GM18907 (cell line): ENCODE data around the gene TRAF2.
"Not testable (repeated sequence)": the region's sequence is repeated elsewhere in the genome, so short reads cannot be mapped to it uniquely, and the experiment has no call there.

Experiments used
- ATAC-seq: cut with Tn5 transposase; IDR thresholded peaks from one replicate; pipeline ENCODE4 v1.9.1; 2021; ENCODE audit warnings: mild to moderate bottlenecking, moderate library complexity; ENCODE audit not compliant: unreplicated experiment

The TRAF2 gene

DNA sequence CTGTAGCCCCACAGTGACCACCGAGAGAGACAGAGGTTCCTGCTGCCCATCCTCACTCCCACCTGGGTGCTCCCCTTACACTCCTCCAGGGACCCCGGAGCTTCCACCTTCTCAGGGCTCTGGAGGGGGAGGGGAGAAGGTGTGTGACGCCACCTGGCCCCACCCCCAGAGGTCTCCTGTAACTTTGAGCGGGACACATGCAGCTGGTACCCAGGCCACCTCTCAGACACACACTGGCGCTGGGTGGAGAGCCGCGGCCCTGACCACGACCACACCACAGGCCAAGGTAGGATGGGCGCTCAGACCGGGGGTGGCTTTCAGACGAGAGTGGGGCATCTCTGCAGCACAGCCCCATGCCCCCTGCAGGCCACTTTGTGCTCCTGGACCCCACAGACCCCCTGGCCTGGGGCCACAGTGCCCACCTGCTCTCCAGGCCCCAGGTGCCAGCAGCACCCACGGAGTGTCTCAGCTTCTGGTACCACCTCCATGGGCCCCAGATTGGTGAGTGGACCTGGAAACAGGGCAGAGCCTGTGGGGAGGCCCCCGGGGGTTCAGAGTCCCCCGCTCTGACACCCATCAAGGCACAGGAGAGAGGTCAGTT lies 29.7 kb upstream of the TRAF2 start:
- ATAC-seq: no peak

DNA sequence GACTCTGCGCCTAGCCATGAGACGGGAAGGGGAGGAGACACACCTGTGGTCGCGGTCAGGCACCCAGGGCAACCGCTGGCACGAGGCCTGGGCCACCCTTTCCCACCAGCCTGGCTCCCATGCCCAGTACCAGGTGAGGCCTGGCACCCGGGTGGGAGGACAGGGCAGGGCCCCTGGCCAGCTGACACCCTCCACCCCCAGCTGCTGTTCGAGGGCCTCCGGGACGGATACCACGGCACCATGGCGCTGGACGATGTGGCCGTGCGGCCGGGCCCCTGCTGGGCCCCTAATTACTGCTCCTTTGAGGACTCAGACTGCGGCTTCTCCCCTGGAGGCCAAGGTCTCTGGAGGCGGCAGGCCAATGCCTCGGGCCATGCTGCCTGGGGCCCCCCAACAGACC lies 29.1 kb upstream of the TRAF2 start:
- ATAC-seq: no peak

DNA sequence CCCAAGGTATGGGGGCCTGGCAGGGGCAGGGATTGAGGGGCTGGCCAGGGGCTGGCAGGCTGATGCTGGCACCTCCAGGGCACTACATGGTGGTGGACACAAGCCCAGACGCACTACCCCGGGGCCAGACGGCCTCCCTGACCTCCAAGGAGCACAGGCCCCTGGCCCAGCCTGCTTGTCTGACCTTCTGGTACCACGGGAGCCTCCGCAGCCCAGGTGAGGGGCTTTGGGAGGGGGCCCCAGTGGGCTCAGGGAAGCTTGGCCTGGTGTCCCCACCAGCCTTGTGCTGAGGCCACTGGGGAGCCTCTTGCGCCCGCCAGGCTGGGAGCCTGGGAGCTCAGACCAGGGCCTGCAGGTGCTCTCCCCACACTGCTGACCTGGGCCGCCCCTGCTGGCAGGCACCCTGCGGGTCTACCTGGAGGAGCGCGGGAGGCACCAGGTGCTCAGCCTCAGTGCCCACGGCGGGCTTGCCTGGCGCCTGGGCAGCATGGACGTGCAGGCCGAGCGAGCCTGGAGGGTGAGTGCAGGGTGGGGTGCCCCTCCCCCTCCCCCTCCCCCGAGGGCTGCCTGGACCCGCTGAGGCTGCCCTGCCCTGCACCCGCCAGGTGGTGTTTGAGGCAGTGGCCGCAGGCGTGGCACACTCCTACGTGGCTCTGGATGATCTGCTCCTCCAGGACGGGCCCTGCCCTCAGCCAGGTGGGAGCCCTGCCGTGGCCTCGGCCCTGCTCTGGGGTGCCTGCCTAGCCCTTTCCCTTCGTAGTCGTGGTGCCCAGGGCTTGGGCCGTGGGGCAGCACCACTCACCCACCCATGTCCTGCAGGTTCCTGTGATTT lies 28.5 kb upstream of the TRAF2 start:
- no peak for ATAC-seq

DNA sequence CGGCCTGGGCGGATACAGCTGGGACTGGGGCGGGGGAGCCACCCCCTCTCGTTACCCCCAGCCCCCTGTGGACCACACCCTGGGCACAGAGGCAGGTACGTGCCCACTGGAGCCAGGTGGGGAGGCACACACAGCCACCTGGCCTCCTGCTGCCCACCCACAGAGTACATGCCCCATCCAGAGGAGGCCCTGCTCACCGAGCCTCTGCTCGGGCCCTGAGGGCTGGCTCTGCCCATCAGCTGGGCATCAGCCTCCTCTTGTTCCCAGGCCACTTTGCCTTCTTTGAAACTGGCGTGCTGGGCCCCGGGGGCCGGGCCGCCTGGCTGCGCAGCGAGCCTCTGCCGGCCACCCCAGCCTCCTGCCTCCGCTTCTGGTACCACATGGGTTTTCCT lies 27.9 kb upstream of the TRAF2 start:
- ATAC-seq: no peak

DNA sequence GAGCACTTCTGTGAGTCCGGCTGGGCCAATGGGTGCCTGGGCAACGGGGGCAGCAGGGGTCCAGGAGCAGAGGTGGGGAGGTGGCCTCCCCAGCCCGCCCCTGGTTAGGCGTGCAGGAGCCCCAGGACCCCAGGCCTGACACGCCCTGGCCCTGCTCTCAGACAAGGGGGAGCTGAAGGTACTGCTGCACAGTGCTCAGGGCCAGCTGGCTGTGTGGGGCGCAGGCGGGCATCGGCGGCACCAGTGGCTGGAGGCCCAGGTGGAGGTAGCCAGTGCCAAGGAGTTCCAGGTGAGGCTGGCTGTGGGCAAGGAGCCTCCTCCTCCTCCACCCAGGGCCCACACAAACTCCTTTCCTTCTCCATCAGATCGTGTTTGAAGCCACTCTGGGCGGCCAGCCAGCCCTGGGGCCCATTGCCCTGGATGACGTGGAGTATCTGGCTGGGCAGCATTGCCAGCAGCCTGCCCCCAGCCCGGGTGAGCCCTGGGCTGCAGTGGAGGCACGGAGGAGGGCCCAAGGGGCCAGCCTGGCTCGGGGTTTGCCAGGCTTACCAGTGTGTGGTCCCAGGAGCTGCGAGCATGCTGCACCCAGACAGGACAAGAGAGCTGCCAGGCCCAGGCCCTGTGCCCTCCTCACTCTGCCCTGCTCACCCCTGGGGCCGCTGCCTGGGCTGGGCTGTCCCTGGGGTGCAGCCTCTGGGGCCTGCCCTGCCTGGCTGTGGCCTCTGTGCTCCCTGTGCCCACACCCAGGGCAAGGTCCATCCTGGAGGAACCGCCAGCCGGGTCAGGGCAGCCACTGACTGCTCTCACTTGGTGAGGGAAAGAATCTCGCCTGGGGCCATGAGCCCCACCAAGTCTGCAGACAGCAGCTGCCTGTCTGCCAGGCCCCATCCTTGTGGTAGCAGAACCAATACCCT lies 27.2 kb upstream of the TRAF2 start:
- no peak for ATAC-seq

DNA sequence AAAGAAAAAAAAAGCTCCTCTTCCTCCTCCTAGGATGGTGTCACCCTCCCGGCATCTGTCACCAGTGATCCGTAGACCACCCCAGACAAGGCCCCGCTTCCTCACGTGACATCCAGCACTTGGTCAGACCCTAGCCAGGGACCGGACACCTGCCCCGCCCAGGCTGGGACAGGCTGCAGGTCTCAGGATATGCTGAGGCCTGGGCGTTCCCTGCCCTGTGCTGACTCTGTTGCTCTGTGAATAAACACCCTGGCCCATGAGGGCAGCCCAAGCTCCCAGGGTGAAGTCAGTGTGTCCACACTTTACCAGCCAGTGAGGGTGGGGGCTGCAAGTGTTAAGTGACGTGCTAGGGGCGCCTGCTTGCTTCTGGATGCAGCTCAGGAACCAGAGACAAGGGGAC lies 25.8 kb upstream of the TRAF2 start:
- ATAC-seq: no peak

DNA sequence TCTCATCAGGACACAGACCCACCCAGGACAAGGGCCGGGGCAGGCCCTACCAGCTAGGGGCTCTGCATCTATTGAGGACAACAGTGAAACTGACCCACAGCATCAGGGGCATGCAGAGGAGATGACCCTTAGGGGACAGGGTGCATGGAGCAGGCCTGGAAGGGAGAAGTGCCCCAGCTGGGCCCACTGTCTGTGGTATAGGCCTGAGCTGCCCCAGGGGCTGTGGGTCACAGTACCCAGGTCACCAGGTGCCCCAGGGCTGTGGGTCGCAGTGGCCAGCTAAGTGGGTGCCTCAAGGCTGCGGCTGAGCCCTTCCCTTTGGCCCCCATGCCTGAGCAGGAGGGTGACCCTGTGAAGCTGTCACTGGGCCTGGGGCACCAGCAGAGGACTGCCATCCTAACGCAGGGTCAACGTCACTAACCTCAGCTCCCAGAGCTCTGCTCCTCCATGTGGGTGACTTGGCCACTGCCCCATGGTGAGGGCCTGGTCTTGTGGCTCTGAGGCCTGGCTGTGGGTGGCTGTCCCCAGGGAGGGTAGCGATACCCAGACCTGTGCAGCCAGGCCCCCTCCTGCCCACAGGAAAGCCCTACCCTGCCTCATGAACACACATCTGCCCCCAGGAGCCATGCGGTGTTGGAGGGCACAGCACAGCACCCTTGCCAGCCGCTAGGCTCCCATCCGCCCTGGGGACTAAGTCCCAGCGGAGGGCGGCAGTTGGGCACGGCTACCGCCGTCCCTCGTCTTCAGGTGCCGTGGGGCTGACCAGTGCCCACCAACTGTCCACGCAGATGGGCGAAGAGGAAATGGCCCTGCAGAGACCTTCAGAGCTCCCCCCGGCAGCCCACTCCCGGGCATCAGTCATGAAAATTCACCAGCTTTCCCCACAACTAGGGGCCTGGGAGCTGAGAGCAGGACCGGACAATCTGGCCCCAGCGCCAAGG lies 25.1 kb upstream of the TRAF2 start:
- no peak for ATAC-seq

DNA sequence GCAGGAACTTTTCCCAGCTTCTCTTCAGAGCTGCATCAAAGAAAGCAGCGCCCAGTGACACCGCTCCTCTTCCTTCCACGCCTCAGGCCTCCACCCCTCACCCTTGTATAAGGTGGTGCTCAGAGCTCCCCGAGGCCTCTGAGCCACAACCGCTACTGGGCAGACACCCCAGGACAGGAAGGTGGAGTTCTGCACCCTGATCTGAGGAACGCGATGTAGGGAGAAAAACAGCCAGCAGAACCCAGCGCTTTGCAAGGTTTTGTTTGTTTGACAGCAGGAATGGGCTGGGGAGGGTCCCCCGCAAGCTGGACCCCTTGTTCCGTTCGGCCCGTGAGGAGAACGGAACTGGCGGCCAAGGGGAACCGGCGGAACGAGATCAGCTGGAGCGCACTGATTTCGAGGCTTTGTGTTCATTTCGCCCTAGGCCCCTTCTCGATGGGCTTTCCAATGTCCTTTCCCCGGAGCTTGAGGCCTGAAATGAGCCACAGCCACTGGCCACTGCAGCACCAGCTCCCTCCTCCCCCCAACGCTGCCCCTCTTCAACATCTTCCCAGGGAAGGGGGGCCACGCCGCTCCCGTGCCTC lies 24.4 kb upstream of the TRAF2 start:
- ATAC-seq: no peak

DNA sequence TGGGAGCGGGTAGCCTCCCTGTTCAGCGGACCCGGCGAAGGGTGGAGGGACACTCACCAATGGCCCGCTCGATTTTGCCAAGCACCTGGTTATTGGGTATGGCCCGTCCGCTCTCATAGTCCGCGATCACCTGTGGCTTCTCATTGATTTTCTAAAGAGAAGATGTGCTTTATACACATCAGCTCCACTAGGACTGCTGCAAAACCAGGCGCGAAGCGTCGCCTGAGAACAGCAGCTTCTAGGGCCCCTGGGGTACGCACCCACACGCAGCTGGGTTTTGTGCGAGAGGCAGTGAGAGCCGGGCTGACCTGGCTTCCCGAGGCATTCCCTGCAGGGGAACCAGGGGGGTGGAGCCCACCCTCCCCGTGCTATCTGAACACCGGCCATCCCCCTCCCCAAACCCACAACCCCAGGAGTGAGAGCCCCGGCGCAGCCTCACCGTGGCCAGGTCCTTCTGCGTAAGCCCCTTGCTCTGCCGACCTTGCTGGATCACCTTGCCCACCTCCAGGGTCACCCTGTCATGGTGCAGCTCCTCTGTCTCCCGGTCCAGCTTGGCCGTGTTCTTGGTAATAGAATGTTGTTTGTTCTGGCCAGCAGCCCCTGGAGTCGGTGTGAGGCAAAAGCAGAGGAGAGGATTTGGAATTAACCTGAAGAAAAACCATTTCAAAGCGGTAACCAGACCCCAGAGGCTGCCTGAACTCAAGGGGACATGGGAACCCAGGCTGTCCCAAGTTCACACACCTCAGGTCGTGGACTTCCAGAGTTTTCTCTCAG lies 23.3 kb upstream of the TRAF2 start:
- ATAC-seq: no peak

DNA sequence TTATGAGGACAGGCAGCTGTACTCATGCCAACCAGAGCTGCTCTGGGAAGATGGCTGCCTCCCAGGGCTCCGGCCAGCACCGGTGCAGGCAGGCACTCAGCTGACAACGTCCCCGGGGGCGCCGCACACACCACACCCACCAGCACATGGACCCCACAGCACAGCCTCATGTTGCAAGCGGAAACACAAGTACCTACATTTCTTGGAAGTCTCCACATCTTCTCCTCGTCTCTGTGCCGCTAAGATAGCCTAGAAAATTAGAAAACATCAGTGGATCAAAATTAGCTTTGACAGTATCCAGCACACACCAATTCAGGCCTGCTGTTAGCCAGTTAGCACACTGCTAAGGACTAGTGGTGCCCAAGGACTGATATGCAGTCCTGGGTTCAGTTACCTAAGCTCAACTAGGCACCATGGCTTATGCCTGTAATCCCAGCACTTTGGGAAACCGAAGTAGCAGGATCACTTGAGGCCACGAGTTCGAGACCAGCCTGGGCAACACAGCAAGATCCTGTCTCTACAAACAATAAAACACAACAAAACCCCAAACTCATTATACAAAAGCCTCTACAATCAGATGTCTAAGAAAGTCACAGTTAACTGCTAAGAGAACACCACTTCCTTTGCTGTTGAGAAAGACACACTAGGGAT lies 22.6 kb upstream of the TRAF2 start:
- no peak for ATAC-seq

DNA sequence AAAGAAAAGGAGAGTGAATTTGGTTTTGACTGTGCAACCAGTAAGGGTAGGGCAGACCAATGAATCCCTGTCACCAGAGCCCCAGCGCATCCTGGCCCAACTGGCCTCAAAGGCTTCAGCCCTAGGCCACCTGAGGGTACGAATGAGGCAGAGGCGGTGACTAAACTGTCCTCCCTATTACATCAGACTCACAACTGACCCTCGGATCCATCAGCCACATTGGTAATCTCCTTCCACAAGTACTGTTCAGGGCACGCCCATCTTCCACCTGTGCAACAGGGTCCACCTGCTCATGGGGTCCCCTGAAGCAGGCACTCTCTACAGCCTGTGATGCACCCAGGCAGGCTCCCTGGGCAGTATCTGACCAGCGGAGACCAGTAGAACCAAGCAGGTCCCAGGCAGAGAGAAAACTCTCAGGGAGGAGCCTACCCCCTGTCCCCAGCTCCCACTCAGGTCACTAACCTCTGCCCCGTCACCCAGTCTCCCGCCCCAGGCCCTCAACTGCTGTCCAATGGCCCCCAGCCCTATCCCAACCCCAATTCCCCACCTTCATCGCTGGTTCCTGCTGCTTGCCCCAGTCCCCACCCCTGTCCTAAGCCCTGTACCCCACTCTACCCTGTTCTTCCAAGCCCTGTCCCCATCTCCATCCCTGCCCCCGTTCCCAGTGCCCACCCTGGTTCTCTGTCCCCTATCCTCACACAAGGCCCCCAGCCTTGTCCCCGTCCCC lies 21.1 kb upstream of the TRAF2 start:
- no peak for ATAC-seq

DNA sequence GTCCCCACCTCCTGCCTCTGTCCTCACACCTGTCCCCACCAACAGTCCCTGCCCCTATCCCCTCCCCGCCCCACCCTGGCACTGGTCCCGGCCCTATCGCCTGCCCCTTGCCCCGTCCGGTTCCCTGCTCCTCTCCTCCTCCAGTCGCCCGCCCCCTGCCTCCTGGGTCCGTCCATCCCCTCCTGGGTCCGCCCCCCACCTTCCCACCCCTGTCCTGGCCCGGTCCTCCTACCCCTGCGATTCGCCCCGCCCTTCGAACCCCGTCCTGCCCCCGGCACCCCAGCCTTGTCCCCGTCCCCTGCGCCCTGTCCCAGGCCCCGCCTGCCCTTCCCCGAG lies 20.6 kb upstream of the TRAF2 start:
- ATAC-seq: no peak

DNA sequence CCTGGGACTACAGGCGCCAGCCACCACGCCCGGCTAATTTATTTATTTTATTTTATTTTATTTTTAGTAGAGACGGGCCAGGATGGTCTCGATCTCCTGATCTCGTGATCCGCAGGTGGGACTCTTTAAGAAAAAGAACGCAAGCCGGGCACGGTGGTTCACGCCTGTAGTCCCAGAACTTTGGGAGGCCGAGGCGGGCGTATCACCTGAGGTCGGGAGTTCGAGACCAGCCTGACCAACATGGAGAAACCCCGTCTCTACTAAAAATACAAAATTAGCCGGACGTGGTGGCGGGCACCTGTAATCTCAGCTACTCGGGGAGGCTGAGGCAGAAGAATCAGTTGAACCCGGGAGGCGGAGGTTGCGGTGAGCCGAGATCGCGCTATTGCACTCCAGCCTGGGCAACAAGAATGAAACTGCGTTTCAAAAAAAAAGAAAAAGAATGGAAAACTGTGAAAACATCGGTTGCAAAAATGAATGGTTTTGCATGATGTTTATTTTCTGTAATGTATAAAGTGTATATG lies 19.4 kb upstream of the TRAF2 start:
- ATAC-seq: not testable (repeated sequence)

DNA sequence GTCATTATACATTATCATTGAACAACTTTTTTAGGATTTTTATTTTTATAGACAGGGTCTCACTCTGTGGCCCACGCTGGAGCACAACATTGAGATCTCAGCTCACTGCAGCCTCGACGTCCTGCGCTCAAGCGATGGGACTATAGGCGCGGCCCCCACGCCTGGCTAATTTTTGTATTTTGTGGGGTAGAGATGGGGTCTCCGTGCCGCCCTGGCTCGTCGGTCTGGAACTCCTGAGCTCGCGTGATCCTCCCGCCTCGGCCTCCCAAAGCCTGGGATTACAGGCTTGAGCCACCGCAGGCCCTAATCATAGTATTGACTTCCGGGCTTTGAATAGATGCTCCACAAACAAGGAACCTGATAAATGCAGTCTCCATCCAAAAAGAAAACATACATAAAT lies 18.8 kb upstream of the TRAF2 start:
- ATAC-seq: no peak

DNA sequence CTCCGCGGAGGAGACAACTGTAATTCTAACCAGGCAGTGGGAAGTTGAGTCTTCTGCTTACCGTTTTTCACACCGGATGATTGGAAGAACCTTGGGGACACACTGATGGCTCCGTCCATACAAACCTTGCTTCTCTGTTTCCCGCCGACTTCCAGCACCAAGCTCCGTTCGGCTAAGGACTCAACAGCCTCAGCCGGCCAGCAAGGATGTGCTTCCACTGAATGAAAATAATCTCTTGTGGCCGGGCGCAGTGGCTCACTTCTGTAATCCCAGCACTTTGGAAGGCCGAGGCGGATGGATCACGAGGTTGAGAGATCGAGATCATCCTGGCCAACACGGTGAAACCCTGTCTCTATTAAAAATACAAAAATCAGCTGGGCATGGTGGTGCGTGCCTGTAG lies 18.4 kb upstream of the TRAF2 start:
- no peak for ATAC-seq

DNA sequence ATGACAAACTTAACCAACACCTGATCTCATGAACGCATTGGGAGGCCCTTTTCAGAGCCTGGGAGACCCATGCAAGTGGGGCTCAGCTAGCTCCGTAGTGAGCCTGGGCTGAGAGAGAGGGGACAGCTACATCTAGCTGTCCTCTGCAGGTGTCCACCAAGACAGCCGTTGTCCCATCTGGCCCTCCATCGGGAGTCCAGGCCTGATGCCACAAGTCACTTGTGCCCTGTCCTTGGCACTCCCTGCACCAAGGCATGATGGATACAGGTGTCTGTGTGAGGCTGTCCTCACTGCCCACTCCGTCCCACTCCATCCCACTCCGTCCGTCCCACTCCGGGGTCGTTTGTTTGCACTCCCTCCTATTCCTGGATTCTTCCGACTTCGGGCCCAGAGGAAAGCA lies 17.7 kb upstream of the TRAF2 start:
- ATAC-seq: no peak

DNA sequence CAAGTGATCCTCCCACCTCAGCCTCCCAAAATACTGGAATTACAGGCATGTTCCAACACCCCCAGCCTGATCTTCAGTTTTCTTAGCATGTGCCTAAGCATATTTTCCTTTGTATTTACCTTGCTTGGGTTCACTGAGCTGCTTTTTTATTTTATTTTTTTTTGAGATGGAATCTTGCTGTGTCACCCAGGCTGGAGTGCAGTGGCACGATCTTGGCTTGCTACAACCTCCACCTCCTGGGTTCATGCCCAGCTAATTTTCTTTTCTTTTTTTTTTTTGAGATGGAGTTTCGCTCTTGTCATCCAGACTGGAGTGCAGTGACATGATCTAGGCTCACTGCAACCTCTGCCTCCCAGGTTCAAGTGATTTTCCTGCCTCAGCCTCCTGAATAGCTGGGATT lies 16.7 kb upstream of the TRAF2 start:
- ATAC-seq: not testable (repeated sequence)

DNA sequence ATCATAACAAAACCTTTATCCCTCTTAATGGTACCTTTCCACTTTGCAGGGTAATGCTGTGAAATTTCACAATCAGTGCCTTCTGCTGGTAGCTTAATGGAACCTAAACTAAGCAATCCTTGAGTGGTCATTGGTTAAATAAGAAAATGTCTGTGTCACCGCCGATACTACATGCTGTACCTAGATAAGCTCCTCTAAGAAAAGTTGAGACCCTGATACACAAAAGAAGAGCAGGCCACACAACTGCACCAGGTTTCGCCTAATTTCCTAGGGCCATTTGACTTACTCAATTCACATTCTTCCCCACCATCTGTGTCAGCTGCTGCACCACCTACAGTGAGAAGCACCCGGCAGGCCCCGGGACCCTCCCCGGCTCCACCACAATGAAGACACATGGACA lies 11.2 kb upstream of the TRAF2 start:
- no peak for ATAC-seq
